Liver (tissue), 9 donors: ENCODE measurements around the gene CACFD1. TPM values are rescaled to one million over a fixed set of nuclear protein-coding genes. Genes with fewer than 3 reads are reported as not detected.

Experiments used
- DNase-seq: peaks from one replicate; pipeline ENCODE4 v3.0.0-alpha.2; 2017; ENCODE audit warnings: low spot score
- H3K27ac ChIP-seq, 2 donors: one replicate each; pipeline ENCODE4 v1.7.0; 2013; ENCODE audit warnings: inconsistent platforms in 2 of 2, low read length in 2 of 2, control low read depth in 1 of 2, low read depth in 1 of 2, mild to moderate bottlenecking in 1 of 2
- H3K27me3 ChIP-seq, 4 donors: one replicate each; pipeline versions ENCODE4 v1.6.1 to v1.7.0; 2013; ENCODE audit warnings: low read length in 3 of 4, inconsistent platforms in 1 of 4, mild to moderate bottlenecking in 1 of 4, moderate library complexity in 1 of 4; ENCODE audit not compliant: control insufficient read depth in 4 of 4, insufficient read depth in 4 of 4
- H3K36me3 ChIP-seq, 4 donors: one replicate each; pipeline versions ENCODE4 v1.6.1 to v1.7.0; 2013; ENCODE audit warnings: low read length in 3 of 4, mild to moderate bottlenecking in 3 of 4, low read depth in 1 of 4, moderate library complexity in 1 of 4; ENCODE audit not compliant: control insufficient read depth in 4 of 4, insufficient read depth in 3 of 4
- H3K4me1 ChIP-seq, 4 donors: one replicate each; pipeline versions ENCODE4 v1.6.1 to v1.7.0; 2013; ENCODE audit warnings: low read length in 3 of 4, mild to moderate bottlenecking in 3 of 4, moderate library complexity in 1 of 4; ENCODE audit not compliant: control insufficient read depth in 4 of 4, insufficient read depth in 4 of 4
- H3K4me3 ChIP-seq, 3 donors: one replicate each; pipeline versions ENCODE4 v1.6.1 to v1.7.0; 2013; ENCODE audit warnings: low read length in 3 of 3, control low read depth in 1 of 3, low read depth in 1 of 3, mild to moderate bottlenecking in 1 of 3
- H3K9ac ChIP-seq, 2 donors: one replicate each; pipeline ENCODE4 v1.7.0; 2013; ENCODE audit warnings: low read length in 2 of 2, mild to moderate bottlenecking in 2 of 2, moderate library complexity in 2 of 2, control low read depth in 1 of 2, low read depth in 1 of 2
- H3K9me3 ChIP-seq, 4 donors: one replicate each; pipeline versions ENCODE4 v1.6.1 to v1.7.0; 2013; ENCODE audit warnings: low read length in 3 of 4; ENCODE audit not compliant: control insufficient read depth in 4 of 4
- ATF3 ChIP-seq: IDR thresholded peaks from 2 replicates; pipeline ENCODE4 v1.6.1; 2016; ENCODE audit warnings: antibody characterized with exemption
- CTCF ChIP-seq: fragments of 150-350 bp; IDR thresholded peaks from 2 replicates; pipeline ENCODE4 v1.5.1; 2017; ENCODE audit warnings: improper control_type of control experiment, low read depth, low read length; ENCODE audit not compliant: missing input control
- EGR1 ChIP-seq, 2 donors: IDR thresholded peaks; 2 replicates each; pipeline ENCODE4 v1.6.1; 2016 to 2018; ENCODE audit warnings: antibody characterized with exemption in 2 of 2, low read depth in 2 of 2
- FOXA1 ChIP-seq: IDR thresholded peaks from 2 replicates; pipeline ENCODE4 v1.6.1; 2016; ENCODE audit warnings: antibody characterized with exemption
- FOXA2 ChIP-seq: IDR thresholded peaks from 2 replicates; pipeline ENCODE4 v1.6.1; 2016; ENCODE audit warnings: antibody characterized with exemption
- HNF4A ChIP-seq, 2 donors: conservative IDR thresholded peaks; 2 replicates each; pipeline ENCODE4 v1.6.1; 2016; ENCODE audit warnings: antibody characterized with exemption in 2 of 2, mild to moderate bottlenecking in 2 of 2
- HNF4G ChIP-seq: IDR thresholded peaks from 2 replicates; pipeline ENCODE4 v1.6.1; 2016; ENCODE audit warnings: antibody characterized with exemption
- JUND ChIP-seq, 2 donors: IDR thresholded peaks; 2 replicates each; pipeline ENCODE4 v1.6.1; 2016; ENCODE audit warnings: antibody characterized with exemption in 2 of 2
- MAX ChIP-seq: IDR thresholded peaks from 2 replicates; pipeline ENCODE4 v1.6.1; 2016; ENCODE audit warnings: antibody characterized with exemption
- NR2F2 ChIP-seq: IDR thresholded peaks from 2 replicates; pipeline ENCODE4 v1.6.1; 2016; ENCODE audit warnings: antibody characterized with exemption
- REST ChIP-seq: IDR thresholded peaks from 2 replicates; pipeline ENCODE4 v1.6.1; 2016; ENCODE audit warnings: antibody characterized with exemption, mild to moderate bottlenecking
- RXRA ChIP-seq, 2 donors: IDR thresholded peaks; 2 replicates each; pipeline ENCODE4 v1.6.1; 2017 to 2018; ENCODE audit warnings: antibody characterized with exemption in 2 of 2, mild to moderate bottlenecking in 1 of 2
- ZBTB33 ChIP-seq: IDR thresholded peaks from 2 replicates; pipeline ENCODE4 v1.6.1; 2016; ENCODE audit warnings: antibody characterized with exemption
- WGBS: extraction: QIAGEN DNeasy Blood & Tissue Kit; methylation state at CpG from one replicate; pipeline ENCODE4 v1.1.7; 2013; 5-methylcytosine and 5-hydroxymethylcytosine counted together
- polyA plus RNA-seq, 2 donors: library from polyadenylated mRNA; stranded (reverse) in 1 of 2; unstranded in 1 of 2; fragments of 200-250 nt in 1 of 2; fragments of >200 nt in 1 of 2; fragmentation: Nextera tagmentation in 1 of 2; extraction: Ambion mirVana in 1 of 2; gene quantifications; one replicate each; pipeline versions ENCODE4 v1.2.1 to v1.2.3, GENCODE V29; 2013 to 2015
- total RNA-seq, 2 donors: library from RNA; depleted of rRNA; stranded (reverse); fragments of >200 nt; gene quantifications; one replicate each; pipeline ENCODE4 v1.2.3, GENCODE V29; 2014
- donor health status: healthy.
- donor health status: healthy.
- donor health status: healthy.
- donor health status: healthy.
- donor health status: healthy.

Gene CACFD1
- total and polyA plus RNA-seq, 4 donors, result 10.1 to 34.5 (median 26.4) TPM

GRCh38 chr9:133475292-133476012 lies 15.7 kb downstream of the CACFD1 start:
- Histone ChIP-seq H3K9me3 (no peaks in the 10 kb centered on the region), H3K4me3 (no peak overlapping the region), H3K9ac (no peak overlapping the region), H3K27me3 (no peaks in the 10 kb centered on the region), H3K4me1 (peaks cover 0 to 25% (median 14%) of the 10 kb centered on the region in 4 donors), H3K27ac (no peak overlapping the region), H3K36me3 (no peaks in the 10 kb centered on the region)
- 94% methylated on average over 27 of the region's 27 CpGs for WGBS
- no peak for DNase-seq
- TF ChIP-seq EGR1 (IDR thresholded peaks at IDR 0.05; ENCODE audit: low read depth in 2 of 2) (no peak), JUND (IDR thresholded peaks at IDR 0.05) (no peak), HNF4G (no peak), ZBTB33 (no peak)

- H3K4me3 ChIP-seq, result no peak overlapping the region
- H3K27me3 ChIP-seq, result no peaks in the 10 kb centered on the region
- H3K27ac ChIP-seq, result no peak overlapping the region
- H3K36me3 ChIP-seq, result no peaks in the 10 kb centered on the region
- no peak overlapping the region for H3K9ac ChIP-seq
- WGBS, result 81% methylated on average over 27 of the region's 27 CpGs
- DNase-seq, result no peak
- peaks cover 0 to 20% (median 9%) of the 10 kb centered on the region in 4 donors for H3K4me1 ChIP-seq
- no peak for TF ChIP-seq NR2F2
- TF ChIP-seq RXRA (IDR thresholded peaks at IDR 0.05), result no peak
- no peak for TF ChIP-seq HNF4A (conservative IDR thresholded peaks at IDR 0.05)
- TF ChIP-seq JUND (IDR thresholded peaks at IDR 0.05), result no peak
- no peaks in the 10 kb centered on the region for H3K9me3 ChIP-seq
Observed at GRCh38 chr9:133476036-133476931, 16.5 kb downstream of the CACFD1 start.

- no peak for DNase-seq
- Histone ChIP-seq H3K4me3 (no peak overlapping the region), H3K4me1 (peaks cover 0 to 15% (median 7%) of the 10 kb centered on the region in 4 donors), H3K27me3 (no peaks in the 10 kb centered on the region), H3K36me3 (no peaks in the 10 kb centered on the region), H3K27ac (no peak overlapping the region), H3K9ac (no peak overlapping the region), H3K9me3 (no peaks in the 10 kb centered on the region)
- WGBS, result 87% methylated on average over 21 of the region's 21 CpGs
- no peak for TF ChIP-seq ATF3
- TF ChIP-seq RXRA (IDR thresholded peaks at IDR 0.05), result peak in 1 of 2 donors; percentile 21
- no peak for TF ChIP-seq FOXA1
Observed at GRCh38 chr9:133476941-133477340, 17.2 kb downstream of the CACFD1 start.

- TF ChIP-seq REST (no peak), FOXA2 (no peak), NR2F2 (no peak), CTCF (no peak), MAX (no peak), RXRA (IDR thresholded peaks at IDR 0.05) (no peak)
- Histone ChIP-seq H3K4me1 (peaks cover 0 to 15% (median 7%) of the 10 kb centered on the region in 4 donors), H3K9ac (no peak overlapping the region), H3K27ac (no peak overlapping the region), H3K27me3 (no peaks in the 10 kb centered on the region), H3K9me3 (no peaks in the 10 kb centered on the region), H3K36me3 (no peaks in the 10 kb centered on the region), H3K4me3 (no peak overlapping the region)
- 85% methylated on average over 4 of the region's 4 CpGs for WGBS
- DNase-seq, result no peak
Observed at GRCh38 chr9:133477461-133477860, 17.7 kb downstream of the CACFD1 start.
